AG04450 (cell line): ENCODE data around the gene FAXDC2. TPM values are rescaled to one million over a fixed set of nuclear protein-coding genes. Genes with fewer than 3 reads are reported as not detected.

Experiments used
- CTCF ChIA-PET: fragments of 300-600, 350-600 bp; formaldehyde crosslinking; extraction: SDS; loops from one replicate; lab custom pipeline; 2022; ENCODE audit warnings: antibody characterized with exemption, inconsistent platforms; lab: Charles Lee
- POLR2A ChIA-PET: fragments of 350-600 bp; formaldehyde crosslinking; extraction: SDS; loops from one replicate; lab custom pipeline; 2021; ENCODE audit warnings: antibody characterized with exemption, inconsistent platforms; lab: Yijun Ruan, JAX
- DNase-seq: peaks from one replicate; pipeline ENCODE4 v3.0.0-alpha.2; 2011; ENCODE audit warnings: low read depth, low spot score
- H3K27ac ChIP-seq: one replicate; pipeline ENCODE4 v1.5.1; 2012; ENCODE audit warnings: low read depth, low read length, control low read depth
- H3K27me3 ChIP-seq: one replicate; pipeline ENCODE4 v1.6.0; 2012; ENCODE audit warnings: low read length; ENCODE audit not compliant: control insufficient read depth, insufficient read depth
- H3K4me3 ChIP-seq: 2 replicates; pipeline ENCODE4 v1.5.1; 2011; ENCODE audit warnings: mild to moderate bottlenecking, low read depth, low read length, control low read depth
- H3K9me3 ChIP-seq: 2 replicates; pipeline ENCODE4 v1.5.1; 2012; ENCODE audit warnings: low read length; ENCODE audit not compliant: control insufficient read depth, insufficient read depth
- CTCF ChIP-seq: IDR thresholded peaks from 2 replicates; pipeline ENCODE4 v1.5.1; 2011; ENCODE audit warnings: low read depth, low read length, control low read depth, inconsistent platforms
- polyA plus RNA-seq: library from polyadenylated mRNA; depleted of rRNA; stranded (reverse); fragments of >200 nt; gene quantifications from 2 replicates; pipeline ENCODE4 v1.2.3, GENCODE V29; 2011

Gene FAXDC2
- polyA plus RNA-seq, 1 experiment, result 21.1 TPM

GRCh38 chr5:154849791-154850201, 607 bp downstream of the FAXDC2 start:
- 0 out of 2 replicates have a peak, but pooled peaks have one; percentile 9 for TF ChIP-seq CTCF
- CTCF ChIA-PET, result interaction anchor here (0.8 to 2.4 kb wide), 2 partner anchors 12 to 199 kb away, joined by 3 to 9 read pairs; no protein-coding TSS in a partner anchor
- POLR2A ChIA-PET, result interaction anchor here (1.1 kb wide), 1 partner anchor 9 kb away, joined by 3 read pairs; the partner anchor contains the start of gene CNOT8
- Histone ChIP-seq H3K9me3 (no peaks in the 10 kb centered on the region), H3K27ac (peak overlapping the region; percentile 78), H3K4me3 (peak overlapping the region; percentile 92), H3K27me3 (no peaks in the 10 kb centered on the region)
- no peak for DNase-seq

GRCh38 chr5:154849264-154849785, 1.1 kb downstream of the FAXDC2 start:
- TF ChIP-seq CTCF, result no peak
- DNase-seq, result no peak
- CTCF ChIA-PET, result interaction anchor here (0.8 kb wide), 1 partner anchor 11 kb away, joined by 3 read pairs; no protein-coding TSS in a partner anchor
- POLR2A ChIA-PET, result interaction anchor here (1.1 kb wide), 1 partner anchor 9 kb away, joined by 3 read pairs; the partner anchor contains the start of gene CNOT8
- H3K9me3 ChIP-seq, result no peaks in the 10 kb centered on the region
- no peaks in the 10 kb centered on the region for H3K27me3 ChIP-seq
- no peak overlapping the region for H3K27ac ChIP-seq
- peak overlapping the region; percentile 92 for H3K4me3 ChIP-seq

- no peak for DNase-seq
- ChIA-PET POLR2A (no interaction called here), CTCF (interaction anchor here (0.6 kb wide), 1 partner anchor 27 kb away, joined by 3 read pairs; no protein-coding TSS in a partner anchor)
- TF ChIP-seq CTCF, result no peak
- no peaks in the 10 kb centered on the region for H3K9me3 ChIP-seq
- no peak overlapping the region for H3K27ac ChIP-seq
- no peak overlapping the region for H3K4me3 ChIP-seq
- no peaks in the 10 kb centered on the region for H3K27me3 ChIP-seq
Observed at GRCh38 chr5:154844809-154845208, 5.6 kb downstream of the FAXDC2 start.

GRCh38 chr5:154842689-154843530, 7.5 kb downstream of the FAXDC2 start:
- Histone ChIP-seq H3K4me3 (no peak overlapping the region), H3K9me3 (no peaks in the 10 kb centered on the region), H3K27ac (no peak overlapping the region), H3K27me3 (no peaks in the 10 kb centered on the region)
- ChIA-PET POLR2A (interaction anchor here (0.8 kb wide), 1 partner anchor 44 kb away, joined by 8 read pairs; no protein-coding TSS in a partner anchor), CTCF (interaction anchor here (0.9 kb wide), 1 partner anchor 17 kb away, joined by 3 read pairs; no protein-coding TSS in a partner anchor)
- DNase-seq, result no peak
- TF ChIP-seq CTCF, result no peak
